H9 (cell line): ENCODE results near the gene GABRE. TPM values are rescaled to one million over a fixed set of nuclear protein-coding genes. Genes with fewer than 3 reads are reported as not detected.

Experiments
- DNase-seq: peaks from one replicate; pipeline ENCODE4 v3.0.0-alpha.2; 2017
- H2AFZ ChIP-seq: one replicate; pipeline ENCODE4 v1.6.1; 2013; ENCODE audit warnings: mild to moderate bottlenecking, low read length, control low read depth, moderate library complexity
- H2AK5ac ChIP-seq: 2 replicates; pipeline ENCODE4 v1.6.1; 2013; ENCODE audit warnings: low read length, control low read depth, mixed read lengths; ENCODE audit not compliant: insufficient read length
- H2BK120ac ChIP-seq: one replicate; pipeline ENCODE4 v1.6.1; 2013; ENCODE audit warnings: low read depth, mild to moderate bottlenecking, low read length, control low read depth, inconsistent platforms; ENCODE audit not compliant: poor library complexity, severe bottlenecking
- H2BK12ac ChIP-seq: 2 replicates; pipeline ENCODE4 v1.6.1; 2013; ENCODE audit warnings: low read length, control low read depth, mixed read lengths, low read depth; ENCODE audit not compliant: insufficient read length
- H2BK15ac ChIP-seq: 2 replicates; pipeline ENCODE4 v1.6.1; 2013; ENCODE audit warnings: low read depth, low read length, control low read depth
- H2BK20ac ChIP-seq: one replicate; pipeline ENCODE4 v1.6.1; 2013; ENCODE audit warnings: low read depth, mild to moderate bottlenecking, low read length, control low read depth, inconsistent platforms; ENCODE audit not compliant: poor library complexity, severe bottlenecking
- H2BK5ac ChIP-seq: 2 replicates; pipeline ENCODE4 v1.6.1; 2013; ENCODE audit warnings: low read length, control low read depth, mixed read lengths; ENCODE audit not compliant: insufficient read length
- H3K14ac ChIP-seq: 2 replicates; pipeline ENCODE4 v1.6.1; 2013; ENCODE audit warnings: low read length, control low read depth; ENCODE audit not compliant: insufficient read depth
- H3K18ac ChIP-seq: 2 replicates; pipeline ENCODE4 v1.6.1; 2013; ENCODE audit warnings: low read depth, mild to moderate bottlenecking, mixed read lengths, low read length, control low read depth; ENCODE audit not compliant: insufficient read length
- H3K23ac ChIP-seq: 2 replicates; pipeline ENCODE4 v1.6.1; 2013; ENCODE audit warnings: low read length, control low read depth, mixed read lengths, low read depth; ENCODE audit not compliant: insufficient read length
- H3K23me2 ChIP-seq: 2 replicates; pipeline ENCODE4 v1.6.1; 2013; ENCODE audit warnings: low read depth, mild to moderate bottlenecking, mixed read lengths, low read length, control low read depth; ENCODE audit not compliant: insufficient read length, poor library complexity, severe bottlenecking
- H3K27ac ChIP-seq: 2 replicates; pipeline ENCODE4 v1.5.1; 2013; ENCODE audit warnings: low read length, control low read depth, mixed read lengths, low read depth; ENCODE audit not compliant: insufficient read length
- H3K27me3 ChIP-seq: 2 replicates; pipeline ENCODE4 v1.6.1; 2013; ENCODE audit warnings: low read length, control low read depth, inconsistent platforms; ENCODE audit not compliant: insufficient read depth
- H3K4ac ChIP-seq: 2 replicates; pipeline ENCODE4 v1.6.1; 2013; ENCODE audit warnings: low read depth, mild to moderate bottlenecking, control low read depth, inconsistent platforms, low read length, moderate library complexity
- H3K4me1 ChIP-seq: 2 replicates; pipeline ENCODE4 v1.6.1; 2013; ENCODE audit warnings: low read length, control low read depth, inconsistent platforms; ENCODE audit not compliant: insufficient read depth
- H3K4me2 ChIP-seq: 2 replicates; pipeline ENCODE4 v1.6.1; 2013; ENCODE audit warnings: low read length, control low read depth, mixed read lengths; ENCODE audit not compliant: insufficient read length, insufficient read depth
- H3K56ac ChIP-seq: 2 replicates; pipeline ENCODE4 v1.6.1; 2013; ENCODE audit warnings: low read depth, mild to moderate bottlenecking, mixed read lengths, low read length, control low read depth; ENCODE audit not compliant: insufficient read length
- H3K79me1 ChIP-seq: 2 replicates; pipeline ENCODE4 v1.6.1; 2013; ENCODE audit warnings: low read depth, mild to moderate bottlenecking, moderate library complexity, low read length, control low read depth, inconsistent platforms; ENCODE audit not compliant: insufficient read depth, poor library complexity, severe bottlenecking
- H3K79me2 ChIP-seq: 2 replicates; pipeline ENCODE4 v1.6.1; 2013; ENCODE audit warnings: low read length, control low read depth, inconsistent platforms; ENCODE audit not compliant: insufficient read depth
- H3K9ac ChIP-seq: 2 replicates; pipeline ENCODE4 v1.6.1; 2013; ENCODE audit warnings: low read length, control low read depth, mixed read lengths; ENCODE audit not compliant: insufficient read length; ENCODE audit errors: extremely low read depth
- H3K9me3 ChIP-seq: one replicate; pipeline ENCODE4 v1.6.1; 2013; ENCODE audit warnings: low read depth, low read length, inconsistent platforms; ENCODE audit not compliant: control insufficient read depth
- H3T11ph ChIP-seq: one replicate; pipeline ENCODE4 v1.6.1; 2013; ENCODE audit warnings: mild to moderate bottlenecking, low read length, control low read depth, inconsistent platforms
- H4K20me1 ChIP-seq: one replicate; pipeline ENCODE4 v1.6.1; 2013; ENCODE audit not compliant: control insufficient read depth, insufficient read length, insufficient read depth
- H4K5ac ChIP-seq: 2 replicates; pipeline ENCODE4 v1.6.1; 2013; ENCODE audit warnings: low read depth, mild to moderate bottlenecking, mixed read lengths, low read length, control low read depth; ENCODE audit not compliant: insufficient read length
- H4K8ac ChIP-seq: replicated peaks from 2 replicates; pipeline ENCODE4 v1.6.1; 2013; ENCODE audit warnings: low read length, control low read depth, mixed read lengths, low read depth; ENCODE audit not compliant: insufficient read length
- H4K91ac ChIP-seq: 2 replicates; pipeline ENCODE4 v1.6.1; 2013; ENCODE audit warnings: low read depth, mild to moderate bottlenecking, moderate library complexity, mixed read lengths, low read length, control low read depth; ENCODE audit not compliant: insufficient read length
- H3K27ac Mint-ChIP-seq, 3 experiments: 2 replicates in 2 of 3; 3 replicates in 1 of 3; pipeline ENCODE4 v1.8.0; 2020 to 2021; ENCODE audit warnings: mixed read lengths in 3 of 3, mild to moderate bottlenecking in 1 of 3, moderate library complexity in 1 of 3
- H3K27me3 Mint-ChIP-seq: 2 replicates; pipeline ENCODE4 v1.8.0; 2021; ENCODE audit warnings: low read depth, mild to moderate bottlenecking, moderate library complexity, mixed read lengths
- H3K36me3 Mint-ChIP-seq, 3 experiments: 2 replicates in 2 of 3; 3 replicates in 1 of 3; pipeline ENCODE4 v1.8.0; 2020 to 2021; ENCODE audit warnings: low read depth in 3 of 3, mixed read lengths in 3 of 3; ENCODE audit not compliant: insufficient read depth in 1 of 3
- H3K4me1 Mint-ChIP-seq, 2 experiments: 2 replicates each; pipeline ENCODE4 v1.8.0; 2020; ENCODE audit warnings: mixed read lengths in 2 of 2
- H3K4me3 Mint-ChIP-seq, 2 experiments: 2 replicates in 1 of 2; 3 replicates in 1 of 2; pipeline ENCODE4 v1.8.0; 2020 to 2021; ENCODE audit warnings: mild to moderate bottlenecking in 2 of 2, mixed read lengths in 2 of 2, moderate library complexity in 1 of 2
- H3K9me3 Mint-ChIP-seq, 2 experiments: 2 replicates in 1 of 2; 3 replicates in 1 of 2; pipeline ENCODE4 v1.8.0; 2020; ENCODE audit warnings: mild to moderate bottlenecking in 2 of 2, mixed read lengths in 2 of 2, moderate library complexity in 1 of 2
- WGBS: extraction: QIAGEN DNeasy Blood & Tissue Kit; methylation state at CpG from one replicate; pipeline ENCODE4 v1.1.7; 2013; ENCODE audit warnings: missing lambda C conversion rate, low lambda C conversion rate, mixed read lengths; ENCODE audit not compliant: insufficient read length; ENCODE audit errors: extremely low coverage; 5-methylcytosine and 5-hydroxymethylcytosine counted together
- total RNA-seq: library from RNA; stranded (reverse); gene quantifications from 2 replicates; pipeline ENCODE4 v1.2.1, GENCODE V29; 2021
- TF ChIP-seq, protein P1 (sequence below): fragments of 200-600 bp; sonication (generic); conservative IDR thresholded peaks from 3 replicates; pipeline ENCODE4 v1.8.0; 2021; ENCODE audit warnings: antibody characterized with exemption, mild to moderate bottlenecking

GABRE gene
- total RNA-seq, 1 experiment from 2014 or later: 1.8 TPM

DNA sequence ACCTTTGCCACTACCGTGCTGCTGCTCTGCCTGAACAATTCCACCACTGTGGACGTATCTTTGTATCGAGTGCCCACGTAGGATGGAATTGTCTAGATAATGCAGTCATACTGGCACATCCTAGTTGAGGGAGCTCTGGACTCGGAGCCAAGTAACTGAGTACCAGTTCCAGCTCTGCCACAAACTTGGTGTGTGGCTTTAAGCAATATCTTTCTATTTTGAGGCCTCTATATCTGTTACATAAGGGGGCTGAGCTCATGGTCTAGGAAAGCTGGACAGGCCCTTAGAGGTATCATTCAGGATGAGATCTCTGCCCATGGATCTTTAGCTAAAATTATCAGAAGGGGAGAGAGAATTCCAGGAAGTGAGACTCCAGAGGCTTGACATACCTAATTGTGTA is 12.4 kb downstream of the GABRE start:
- no peak for DNase-seq
- no peak overlapping the region for H2AFZ ChIP-seq
- Mint-ChIP-seq H3K4me3 (no peak overlapping the region), H3K4me1 (no peaks in the 10 kb centered on the region), H3K27ac (no peak overlapping the region), H3K9me3 (peaks cover 80 to 81% of the 10 kb centered on the region in 2 experiments), H3K27me3 (no peaks in the 10 kb centered on the region; the same call in none of the 2 replicates), H3K36me3 (peaks cover 17 to 26% (median 22%) of the 10 kb centered on the region in 3 experiments)
- peaks cover 63% of the 10 kb centered on the region for H3K9me3 ChIP-seq
- no peak overlapping the region for H3K4me2 ChIP-seq
- H3K18ac ChIP-seq: no peak overlapping the region
- H3T11ph ChIP-seq: no peak overlapping the region
- no peak overlapping the region for H3K4ac ChIP-seq
- H4K20me1 ChIP-seq: no peaks in the 10 kb centered on the region
- H3K14ac ChIP-seq: no peak overlapping the region
- no peak overlapping the region for H4K8ac ChIP-seq
- no peak overlapping the region for H2AK5ac ChIP-seq
- no peak overlapping the region for H2BK15ac ChIP-seq
- no peaks in the 10 kb centered on the region for H3K4me1 ChIP-seq
- TF ChIP-seq, protein P1, sequence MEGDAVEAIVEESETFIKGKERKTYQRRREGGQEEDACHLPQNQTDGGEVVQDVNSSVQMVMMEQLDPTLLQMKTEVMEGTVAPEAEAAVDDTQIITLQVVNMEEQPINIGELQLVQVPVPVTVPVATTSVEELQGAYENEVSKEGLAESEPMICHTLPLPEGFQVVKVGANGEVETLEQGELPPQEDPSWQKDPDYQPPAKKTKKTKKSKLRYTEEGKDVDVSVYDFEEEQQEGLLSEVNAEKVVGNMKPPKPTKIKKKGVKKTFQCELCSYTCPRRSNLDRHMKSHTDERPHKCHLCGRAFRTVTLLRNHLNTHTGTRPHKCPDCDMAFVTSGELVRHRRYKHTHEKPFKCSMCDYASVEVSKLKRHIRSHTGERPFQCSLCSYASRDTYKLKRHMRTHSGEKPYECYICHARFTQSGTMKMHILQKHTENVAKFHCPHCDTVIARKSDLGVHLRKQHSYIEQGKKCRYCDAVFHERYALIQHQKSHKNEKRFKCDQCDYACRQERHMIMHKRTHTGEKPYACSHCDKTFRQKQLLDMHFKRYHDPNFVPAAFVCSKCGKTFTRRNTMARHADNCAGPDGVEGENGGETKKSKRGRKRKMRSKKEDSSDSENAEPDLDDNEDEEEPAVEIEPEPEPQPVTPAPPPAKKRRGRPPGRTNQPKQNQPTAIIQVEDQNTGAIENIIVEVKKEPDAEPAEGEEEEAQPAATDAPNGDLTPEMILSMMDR: no peak
- H3K9ac ChIP-seq: no peak overlapping the region
- H3K27ac ChIP-seq: no peak overlapping the region
- no peak overlapping the region for H2BK20ac ChIP-seq
- no peaks in the 10 kb centered on the region for H3K23me2 ChIP-seq
- H4K5ac ChIP-seq: no peak overlapping the region
- H2BK120ac ChIP-seq: no peak overlapping the region
- H3K23ac ChIP-seq: no peak overlapping the region
- H2BK5ac ChIP-seq: no peak overlapping the region
- H3K79me2 ChIP-seq: no peaks in the 10 kb centered on the region
- WGBS: no CpG with 5 or more reads among the region's 5 CpGs
- H3K56ac ChIP-seq: no peak overlapping the region
- H3K27me3 ChIP-seq: no peaks in the 10 kb centered on the region
- no peak overlapping the region for H4K91ac ChIP-seq
- no peaks in the 10 kb centered on the region for H3K79me1 ChIP-seq
- no peak overlapping the region for H2BK12ac ChIP-seq
